ENCODE results near the gene UNC93A.
A peak's percentile ranks its signal among the peaks of the same experiment; 100 is the strongest.
"Not testable (repeated sequence)": the region's sequence is repeated elsewhere in the genome, so short reads cannot be mapped to it uniquely, and the experiment has no call there.

UNC93A gene

DNA sequence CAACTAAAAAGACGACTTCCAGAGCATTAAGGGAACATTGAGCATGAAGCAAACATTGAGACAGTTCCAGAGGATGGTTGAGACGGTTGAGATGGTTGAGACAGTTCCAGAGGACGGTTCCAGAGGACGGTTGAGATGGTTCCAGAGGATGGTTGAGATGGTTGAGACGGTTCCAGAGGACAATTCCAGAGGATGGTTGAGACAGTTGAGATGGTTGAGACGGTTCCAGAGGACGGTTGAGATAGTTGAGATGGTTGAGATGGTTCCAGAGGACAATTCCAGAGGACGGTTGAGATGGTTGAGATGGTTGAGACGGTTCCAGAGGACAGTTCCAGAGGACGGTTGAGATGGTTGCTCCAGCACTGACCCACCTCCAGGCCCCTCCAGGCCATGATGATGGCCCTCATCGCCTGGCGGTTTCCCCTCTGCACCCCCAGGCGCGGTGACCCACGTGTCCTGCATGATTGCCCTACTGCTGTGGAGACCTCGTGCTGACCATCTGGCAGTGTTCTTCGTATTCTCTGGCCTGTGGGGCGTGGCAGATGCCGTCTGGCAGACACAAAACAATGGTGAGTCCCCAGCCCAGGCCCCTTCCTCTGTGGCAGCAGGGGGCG is 16.3 kb downstream of the UNC93A start:
- FAIRE-seq = no peak
- DNase-seq (ENCODE audit: insufficient read length, low spot score) = no peak

DNA sequence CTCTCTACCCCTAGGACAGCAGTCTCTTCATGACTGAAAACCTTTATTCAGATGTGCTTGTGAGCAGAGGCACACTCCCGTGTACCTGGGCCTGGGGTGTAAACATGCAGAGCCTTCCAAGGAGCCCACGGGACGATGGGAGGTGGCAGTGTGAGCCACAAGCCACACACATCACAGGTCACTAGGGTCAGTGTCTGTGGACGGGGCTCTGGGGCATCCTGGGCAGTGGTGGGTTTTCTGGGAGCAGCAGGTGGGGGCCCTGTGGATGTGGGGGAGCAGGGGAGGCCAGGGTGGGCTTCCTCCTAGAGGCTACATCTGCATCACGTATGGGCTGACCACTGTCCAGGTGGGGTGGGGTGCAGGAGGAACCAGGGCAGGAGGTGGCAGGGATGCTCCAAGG is 17.1 kb downstream of the UNC93A start:
- no peak for FAIRE-seq
- no peak for DNase-seq (ENCODE audit: insufficient read length, low spot score)

DNA sequence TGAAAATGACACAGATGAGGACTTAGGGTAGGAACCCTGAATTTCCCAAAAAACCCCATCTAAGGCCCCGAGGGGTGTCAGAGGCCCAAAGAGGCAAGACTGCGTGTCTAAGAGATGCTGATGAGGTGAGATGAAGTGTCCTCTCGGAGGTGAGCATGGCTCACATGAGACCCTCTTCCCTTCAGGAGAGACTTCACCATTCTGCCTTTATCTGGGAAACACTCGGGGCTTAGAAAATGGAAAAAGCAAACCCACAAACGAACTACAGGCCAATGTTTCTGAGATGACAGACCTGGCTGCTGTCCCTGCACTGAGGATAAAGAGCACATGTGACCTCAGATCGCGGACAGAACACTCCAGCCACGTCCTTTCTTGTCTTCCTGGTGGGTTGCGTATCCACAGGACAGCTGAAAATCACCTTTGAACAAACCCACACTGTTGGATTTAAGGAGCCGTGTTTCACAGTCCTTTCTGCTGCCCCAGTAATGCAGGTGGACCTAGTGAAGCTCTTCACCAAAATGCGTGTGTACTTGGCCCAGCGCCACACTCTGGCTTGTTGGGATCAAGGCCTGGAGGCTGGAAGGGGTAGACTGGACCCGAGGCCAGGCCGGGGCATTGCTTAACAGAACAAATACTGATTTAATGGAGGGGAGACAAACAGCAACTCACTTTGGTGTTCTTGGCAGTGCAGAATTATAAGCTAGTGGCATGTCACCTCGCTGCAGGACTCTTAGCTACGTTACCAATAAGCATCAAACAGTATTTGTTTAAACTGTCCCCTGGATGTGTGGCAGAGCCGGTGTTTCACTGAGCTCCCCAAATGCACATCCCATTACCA is 18.5 kb downstream of the UNC93A start:
- DNase-seq (ENCODE audit: insufficient read length, low spot score); FAIRE-seq: not testable (repeated sequence)

DNA sequence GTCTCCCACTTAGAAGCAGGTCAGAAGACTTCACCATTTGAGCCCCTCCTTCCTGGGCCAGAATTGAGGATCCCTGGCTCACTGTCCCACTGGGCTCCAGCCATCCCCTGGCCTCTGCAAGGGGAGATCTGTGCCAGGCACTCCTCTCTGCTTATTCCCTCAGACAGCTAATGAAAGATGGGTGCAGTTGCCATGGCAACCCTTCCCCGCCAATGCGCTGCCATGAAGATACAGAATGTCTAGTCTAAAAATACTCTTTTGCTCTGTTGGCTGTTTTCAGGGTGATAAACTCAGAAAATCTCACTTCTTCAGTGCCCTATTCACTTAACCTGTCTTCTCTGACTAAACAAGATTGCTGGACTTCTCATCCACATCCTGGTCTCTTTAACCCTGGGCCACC is 20.2 kb downstream of the UNC93A start:
- FAIRE-seq (no peak), DNase-seq (ENCODE audit: insufficient read length, low spot score) (no peak)

DNA sequence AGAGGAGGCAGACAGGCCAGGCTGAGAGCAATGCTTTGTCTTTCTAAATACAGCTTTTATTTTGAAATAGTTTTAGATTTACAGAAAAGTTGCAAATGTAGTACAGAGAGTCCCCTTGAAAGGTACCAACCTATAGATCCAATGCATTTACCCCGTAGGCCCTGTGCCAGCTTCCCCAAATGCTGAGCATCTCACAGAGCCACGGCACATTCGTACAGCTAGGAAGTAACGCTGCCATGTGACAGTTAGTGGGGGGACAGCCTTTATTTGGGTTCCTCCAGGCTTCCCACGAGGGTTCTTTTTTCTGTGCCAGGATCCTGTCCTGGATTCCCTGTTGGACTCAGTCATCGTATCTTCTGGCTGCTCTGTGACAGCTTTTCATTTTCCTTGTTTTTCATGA is 20.6 kb downstream of the UNC93A start:
- not testable (repeated sequence) for DNase-seq (ENCODE audit: insufficient read length, low spot score); FAIRE-seq

DNA sequence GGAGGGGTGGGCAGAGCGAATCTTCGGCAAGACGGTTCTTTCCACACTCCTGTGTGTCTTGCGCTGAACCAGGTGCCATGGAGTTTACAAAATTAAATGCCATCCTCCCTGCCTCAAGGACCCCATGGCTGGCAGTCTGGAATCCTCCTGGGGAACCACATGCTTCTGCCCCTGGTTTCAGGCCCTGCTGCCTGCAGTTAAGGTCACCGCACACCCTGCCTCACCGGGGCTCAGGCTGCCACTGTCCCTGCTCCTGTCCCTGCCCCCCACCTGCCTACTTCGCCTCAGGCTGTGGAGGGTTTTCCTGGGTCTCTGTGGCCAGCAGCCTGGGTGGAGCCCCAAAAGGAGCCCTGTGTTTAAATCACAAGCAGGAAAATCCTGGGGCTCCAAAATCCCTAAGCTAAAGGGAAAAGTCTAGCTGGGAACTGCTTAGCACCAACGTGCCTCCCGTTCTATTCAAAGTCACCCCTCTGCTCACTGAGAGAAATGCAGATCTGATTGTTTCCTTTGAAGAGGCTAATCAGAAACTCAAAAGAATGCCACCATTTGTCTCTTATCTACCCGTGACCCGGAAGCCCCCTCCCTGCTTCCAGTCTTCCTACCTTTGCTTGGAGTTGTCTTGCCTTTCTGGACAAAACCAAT is 23.2 kb downstream of the UNC93A start:
- no peak for DNase-seq (ENCODE audit: insufficient read length, low spot score)
- no peak for FAIRE-seq

DNA sequence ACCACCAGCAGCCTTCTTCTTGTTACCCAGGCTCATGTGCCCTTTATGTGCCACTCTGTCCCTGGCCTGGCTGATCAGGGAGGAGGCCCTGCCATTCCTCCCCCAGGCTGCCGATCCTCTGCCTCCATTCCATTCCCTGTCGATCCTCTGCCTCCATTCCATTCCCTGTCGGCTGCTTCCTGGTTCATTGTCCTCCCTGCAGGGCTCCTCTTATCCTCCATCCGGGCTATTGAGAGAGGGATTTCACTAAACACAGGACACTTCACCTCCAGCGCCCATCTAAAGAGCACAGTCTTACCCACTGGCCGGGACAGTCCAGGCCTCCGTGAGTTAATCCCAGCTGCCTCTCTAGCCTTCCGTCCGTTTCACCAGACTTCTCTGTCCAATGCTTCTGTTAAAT is 26.1 kb downstream of the UNC93A start:
- no peak for DNase-seq (ENCODE audit: insufficient read length, low spot score)
- no peak for FAIRE-seq

DNA sequence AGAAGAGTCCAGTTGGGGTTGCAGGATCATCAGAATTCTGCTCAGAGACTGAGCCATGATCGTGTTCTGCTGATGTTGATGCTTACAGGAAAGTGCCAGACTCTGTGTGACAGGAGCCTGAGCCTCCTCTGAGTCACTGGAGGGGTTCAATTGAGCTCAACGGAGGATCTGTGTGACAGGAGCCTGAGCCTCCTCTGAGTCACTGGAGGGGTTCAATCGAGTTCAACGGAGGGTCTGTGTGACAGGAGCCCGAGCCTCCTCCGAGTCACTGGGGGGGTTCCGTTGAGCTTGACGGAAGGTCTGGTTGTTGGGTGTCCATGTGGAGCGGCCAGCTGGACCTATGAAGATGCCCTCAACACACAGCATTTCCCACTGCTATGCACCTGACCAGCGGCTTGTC is 27.2 kb downstream of the UNC93A start:
- not testable (repeated sequence) for FAIRE-seq; DNase-seq (ENCODE audit: insufficient read length, low spot score)

DNA sequence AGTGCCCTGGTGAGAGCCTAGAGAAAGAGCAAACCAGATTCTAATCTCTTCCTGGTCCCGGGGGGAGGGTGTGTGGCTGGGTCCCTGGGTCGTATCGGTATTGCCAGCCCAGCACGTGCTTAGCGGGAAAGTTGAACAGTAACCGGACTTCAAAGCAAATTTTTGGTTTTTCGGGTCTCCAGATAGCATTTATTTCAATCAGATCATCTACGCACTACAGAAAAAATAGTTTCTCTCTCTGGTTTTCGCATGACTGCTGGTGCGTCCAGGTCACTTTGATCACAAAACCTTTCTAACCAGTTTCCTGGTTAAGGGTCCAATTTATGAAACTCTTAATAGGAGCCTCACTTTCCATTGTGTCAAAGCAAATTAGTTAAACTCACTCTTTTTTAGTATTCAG is 27.7 kb downstream of the UNC93A start:
- not testable (repeated sequence) for DNase-seq (ENCODE audit: insufficient read length, low spot score); FAIRE-seq

DNA sequence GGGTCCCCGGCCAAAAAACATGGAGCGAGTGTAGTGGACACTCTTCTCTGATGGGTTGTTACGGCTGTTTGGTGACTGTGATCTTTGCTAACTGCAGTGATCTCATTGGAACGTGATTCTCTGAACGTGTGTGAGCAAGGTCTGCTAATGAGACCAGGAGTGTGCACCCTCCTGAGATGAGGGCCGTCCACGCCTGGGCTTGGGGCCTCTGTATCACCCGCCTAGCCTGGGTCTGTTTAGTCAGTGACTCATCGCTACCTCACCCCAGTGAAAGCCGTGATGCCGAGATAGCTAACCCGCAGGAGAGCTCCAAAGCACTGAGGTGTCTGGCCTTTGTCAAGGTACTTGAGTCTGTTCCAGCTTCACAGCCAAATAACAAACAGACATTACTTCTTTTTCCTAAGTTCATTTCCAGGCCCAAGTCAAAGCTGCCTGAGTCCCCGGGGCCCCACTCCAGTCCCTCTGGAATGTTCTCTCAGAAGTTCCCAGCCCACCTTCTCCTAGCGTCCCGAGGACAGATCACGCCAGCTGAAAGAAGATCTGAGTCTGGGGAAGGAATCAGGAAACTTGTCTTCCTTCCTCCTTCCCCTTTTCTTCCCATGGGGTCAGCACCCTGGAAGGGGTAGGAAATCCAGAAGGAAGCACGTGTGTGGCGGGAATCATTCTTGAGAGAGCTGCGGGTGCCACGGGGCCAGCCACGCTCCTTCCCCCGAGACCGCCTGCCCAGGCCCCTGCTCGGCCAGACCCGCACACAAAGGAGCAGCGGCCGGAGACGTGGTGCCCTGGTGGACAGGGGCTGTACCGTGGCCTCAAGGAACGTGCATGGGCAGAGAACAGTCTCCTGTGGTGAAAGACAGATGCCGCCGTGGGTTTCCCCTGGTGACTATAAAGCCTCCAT is 29.0 kb downstream of the UNC93A start:
- DNase-seq (ENCODE audit: insufficient read length, low spot score) = not testable (repeated sequence)
- peak; percentile 72 for FAIRE-seq

DNA sequence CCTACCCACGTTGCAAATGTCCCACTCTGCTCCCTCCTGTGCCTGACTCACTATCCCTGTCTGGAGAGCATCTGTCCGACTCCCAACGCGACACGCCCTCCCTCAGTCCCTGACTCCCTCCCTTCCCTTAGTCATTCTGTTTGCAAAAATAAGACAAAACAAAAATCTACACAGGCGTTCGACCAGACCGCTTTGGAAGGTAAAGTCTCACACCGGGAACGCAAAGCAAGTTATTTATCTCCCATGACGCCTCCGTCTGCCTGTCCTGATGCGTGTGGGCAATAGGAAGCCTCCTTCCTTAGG is 29.6 kb downstream of the UNC93A start:
- DNase-seq (ENCODE audit: insufficient read length, low spot score); FAIRE-seq: not testable (repeated sequence)

DNA sequence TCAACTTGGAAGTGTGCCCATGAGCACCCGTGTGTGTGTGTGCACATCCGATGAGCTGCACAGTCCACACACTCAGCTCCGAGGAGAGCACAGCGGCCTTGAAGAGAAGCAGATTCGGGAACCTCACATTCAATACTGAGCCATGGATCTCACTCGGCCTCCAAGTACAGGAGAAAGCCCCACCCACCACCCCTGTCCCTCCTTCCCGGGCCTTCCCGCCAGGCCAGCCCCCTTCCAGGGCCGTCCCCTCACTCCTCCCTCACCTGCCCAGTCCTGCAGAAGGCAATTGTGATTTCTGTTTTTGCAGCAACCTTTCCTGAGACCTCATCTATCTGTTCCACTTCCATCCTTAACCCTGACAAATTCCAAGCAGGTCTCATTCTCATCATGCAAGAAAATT is 30.1 kb downstream of the UNC93A start:
- not testable (repeated sequence) for FAIRE-seq; DNase-seq (ENCODE audit: insufficient read length, low spot score)

DNA sequence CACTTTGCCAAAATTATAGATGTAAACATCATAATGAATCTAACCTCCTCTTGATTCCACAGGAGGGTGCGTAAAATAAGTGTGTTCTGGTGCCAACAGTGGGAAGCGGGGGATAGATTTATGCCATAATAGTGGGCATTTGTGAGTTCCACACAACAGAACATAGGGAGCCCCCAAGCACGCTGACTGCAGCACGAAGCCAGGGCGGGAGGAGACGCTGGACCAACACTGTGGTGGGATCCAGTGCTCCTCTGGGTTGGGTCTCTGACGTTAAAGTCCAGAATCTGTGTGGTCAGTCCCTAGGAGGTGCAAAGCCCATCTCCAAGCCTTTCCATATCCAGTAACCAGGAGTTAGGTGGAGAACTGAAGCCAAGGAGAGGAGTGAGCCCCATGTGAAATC is 32.0 kb downstream of the UNC93A start:
- FAIRE-seq = no peak

DNA sequence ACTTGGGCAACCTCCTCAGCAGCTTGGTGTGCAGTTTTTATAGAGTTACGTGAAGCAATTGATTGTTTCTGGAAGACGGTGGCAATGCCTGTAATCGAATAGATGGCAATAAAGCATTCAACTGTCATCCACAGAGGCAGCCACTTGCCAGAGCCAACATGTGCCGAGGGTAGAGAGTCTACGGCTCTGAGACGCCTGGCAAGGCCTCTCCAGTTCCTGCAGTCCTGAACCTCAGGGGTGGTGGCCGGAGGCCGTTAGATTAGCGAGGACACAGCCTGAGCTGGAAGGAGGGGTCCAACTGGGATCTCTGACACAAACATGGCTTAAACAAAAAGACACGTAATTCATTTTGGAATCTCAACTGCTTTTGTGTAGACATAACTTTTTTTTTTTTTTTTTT is 33.0 kb downstream of the UNC93A start:
- FAIRE-seq (no peak), DNase-seq (ENCODE audit: insufficient read length, low spot score) (no peak)

More for the DNA sequence above, 32.0 kb downstream of the UNC93A start:
- DNase-seq (ENCODE audit: insufficient read length, low spot score) = no peak

DNA sequence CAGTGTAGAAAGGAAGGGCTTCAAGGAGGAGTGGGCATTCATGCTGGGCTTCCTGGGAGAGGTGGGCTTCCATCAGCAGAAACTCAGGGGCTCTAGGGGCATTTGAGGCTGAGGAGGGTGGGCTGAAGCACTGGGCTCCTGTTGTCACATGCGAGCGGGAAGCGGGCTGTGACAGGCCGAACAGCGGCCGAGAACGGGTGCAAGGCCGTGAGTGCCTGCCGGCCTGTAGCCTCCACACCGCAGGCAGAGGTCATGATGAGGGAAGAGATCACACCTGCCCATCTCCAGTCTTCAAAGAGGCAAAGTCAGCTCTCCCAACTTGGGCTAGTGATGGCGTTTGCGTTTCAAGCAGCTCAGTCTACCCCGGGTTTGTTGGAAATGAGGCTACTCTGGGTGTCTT is 34.7 kb downstream of the UNC93A start:
- FAIRE-seq = no peak
- DNase-seq (ENCODE audit: insufficient read length, low spot score) = no peak

DNA sequence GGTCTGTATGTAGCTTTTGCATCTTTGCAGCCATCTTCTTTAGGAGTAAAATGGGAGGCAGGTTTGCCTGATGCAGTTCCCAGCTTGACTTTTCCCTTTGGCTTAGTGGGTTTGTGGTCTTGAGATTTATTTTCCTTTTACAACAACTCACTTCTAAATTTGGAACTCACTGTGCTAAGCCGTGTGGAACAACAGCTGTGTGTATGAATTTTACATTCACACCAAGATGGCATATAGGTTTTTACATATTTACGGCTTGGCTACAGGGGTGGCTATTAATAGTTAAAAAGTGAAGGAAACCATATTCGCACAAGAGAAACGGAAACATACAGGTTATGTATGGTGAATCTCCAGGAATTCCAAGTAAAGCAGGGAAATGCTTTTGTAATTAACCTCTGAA is 36.3 kb downstream of the UNC93A start:
- no peak for DNase-seq (ENCODE audit: insufficient read length, low spot score)
- no peak for FAIRE-seq

DNA sequence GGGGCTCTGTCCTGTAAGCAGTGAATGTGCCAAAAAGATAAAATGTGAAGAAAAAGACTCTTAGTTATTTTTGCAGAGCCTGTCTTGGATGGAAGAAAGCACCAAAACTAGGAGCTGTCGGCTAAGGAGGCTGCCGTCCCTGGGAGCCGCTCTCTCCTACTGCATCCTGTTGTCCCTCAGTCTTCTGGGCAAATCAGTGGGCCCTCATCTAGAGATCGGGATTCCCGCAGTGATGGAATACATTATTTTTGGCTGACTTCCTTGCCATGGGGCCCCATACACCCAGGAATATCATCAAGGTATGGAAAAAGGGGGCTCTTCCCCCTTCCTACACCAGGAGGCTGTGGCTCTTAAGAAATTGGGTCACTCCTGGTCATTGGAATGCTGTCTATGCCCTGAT is 37.0 kb downstream of the UNC93A start:
- FAIRE-seq (no peak), DNase-seq (ENCODE audit: insufficient read length, low spot score) (no peak)

DNA sequence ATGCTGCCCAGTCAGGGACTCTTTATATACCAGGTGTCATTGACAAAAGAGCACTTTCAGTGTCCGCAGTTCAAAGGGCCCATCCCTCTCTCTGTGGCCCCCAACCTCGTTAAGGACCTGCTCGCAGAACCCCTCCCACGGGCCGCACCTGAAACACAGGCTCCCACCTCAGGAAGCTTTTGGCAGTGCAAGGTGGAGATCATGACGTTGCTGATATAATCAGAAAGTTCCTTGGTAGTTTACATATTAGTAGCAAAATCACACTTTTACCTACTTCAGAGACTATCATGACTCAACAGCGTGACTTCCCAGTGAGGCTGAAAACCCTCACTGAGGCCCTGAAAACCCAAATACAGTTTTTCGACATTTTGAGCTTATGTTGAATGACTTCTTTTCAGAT is 37.9 kb downstream of the UNC93A start:
- FAIRE-seq (no peak), DNase-seq (ENCODE audit: insufficient read length, low spot score) (no peak)

DNA sequence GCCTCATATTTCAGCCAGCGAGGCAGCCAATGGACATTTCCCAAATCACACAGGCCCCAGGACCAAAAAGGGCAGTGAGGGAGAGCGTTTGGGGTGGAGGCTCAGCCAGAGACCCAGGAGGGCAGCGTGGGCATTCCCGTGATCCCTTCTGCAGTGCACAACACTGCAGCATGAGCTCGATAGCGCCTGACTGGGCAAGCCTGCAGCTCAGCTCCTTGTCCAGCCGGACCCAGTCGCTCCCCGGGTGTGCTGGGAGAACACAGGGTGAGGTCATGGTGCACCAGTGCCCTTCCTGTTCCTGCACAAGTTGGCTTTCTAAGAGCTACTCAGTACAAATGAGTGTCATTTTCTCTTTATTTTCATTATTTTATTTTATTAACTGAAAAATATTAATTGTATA is 39.6 kb downstream of the UNC93A start:
- DNase-seq (ENCODE audit: insufficient read length, low spot score) (no peak), FAIRE-seq (no peak)

DNA sequence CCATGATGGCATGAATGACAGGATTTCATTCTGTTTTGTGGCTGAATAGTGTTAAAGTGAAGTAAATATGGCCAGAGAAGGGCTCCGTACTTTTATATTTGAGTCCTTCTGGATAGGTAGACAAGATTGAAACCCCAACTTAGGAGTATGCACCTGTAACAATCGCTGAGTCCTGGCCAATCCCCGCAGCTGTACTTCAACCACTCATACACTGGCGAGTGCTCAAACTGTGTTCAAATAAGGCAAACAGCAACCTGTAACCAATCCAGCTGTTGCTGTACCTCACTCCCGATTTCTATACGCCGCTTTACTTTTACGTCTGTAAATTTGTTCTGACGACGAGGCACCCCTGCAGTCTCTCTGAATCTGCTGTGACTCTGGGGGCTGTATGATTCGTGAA is 40.5 kb downstream of the UNC93A start:
- no peak for DNase-seq (ENCODE audit: insufficient read length, low spot score)
- FAIRE-seq = no peak
